ENCODE results near the gene EMP3. TPM values are rescaled to one million over a fixed set of nuclear protein-coding genes. Genes with fewer than 3 reads are reported as not detected.

Gene EMP3
- total and polyA plus RNA-seq, 2 experiments from 2014 or later, result 68.4 to 381 TPM

- Histone ChIP-seq H4K20me1 (ENCODE audit: insufficient read depth, poor library complexity, severe bottlenecking) (no peaks in the 10 kb centered on the region), H2AFZ (no peak overlapping the region), H3K79me2 (no peaks in the 10 kb centered on the region), H3K9me3 (ENCODE audit: low read depth) (no peaks in the 10 kb centered on the region), H3K27ac (no peak overlapping the region), H3K27me3 (no peaks in the 10 kb centered on the region), H3K4me1 (ENCODE audit: insufficient read depth) (no peaks in the 10 kb centered on the region), H3K9me2 (replicated peaks; ENCODE audit: insufficient read depth) (no peaks in the 10 kb centered on the region), H3K36me3 (replicated peaks; ENCODE audit: insufficient read depth, low read depth) (no peaks in the 10 kb centered on the region), H3K4me2 (no peak overlapping the region), H3K4me3 (no peak overlapping the region)
- DNase-seq (ENCODE audit: low spot score), result no peak
- 92% methylated on average over 11 of the region's 11 CpGs for WGBS (ENCODE audit: low lambda C conversion rate, missing lambda C conversion rate)
- no peak for TF ChIP-seq EZH2 (IDR thresholded peaks at IDR 0.05; ENCODE audit: borderline replicate concordance)
- no peak for TF ChIP-seq CTCF (IDR thresholded peaks at IDR 0.05; ENCODE audit: poor library complexity)
- TF ChIP-seq EZH2phosphoT487 (IDR thresholded peaks at IDR 0.05; ENCODE audit: low read depth, severe bottlenecking, unreplicated experiment), result no peak
These were observed 15.6 kb downstream of the EMP3 start for GRCh38 chr19:48340995-48341394.

- Histone ChIP-seq H3K36me3 (replicated peaks; ENCODE audit: insufficient read depth, low read depth) (no peaks in the 10 kb centered on the region), H3K9me2 (replicated peaks; ENCODE audit: insufficient read depth) (no peaks in the 10 kb centered on the region), H3K9me3 (ENCODE audit: low read depth) (no peaks in the 10 kb centered on the region), H3K27ac (no peak overlapping the region), H3K27me3 (no peaks in the 10 kb centered on the region), H3K4me1 (ENCODE audit: insufficient read depth) (no peaks in the 10 kb centered on the region), H3K4me3 (no peak overlapping the region), H4K20me1 (ENCODE audit: insufficient read depth, poor library complexity, severe bottlenecking) (no peaks in the 10 kb centered on the region), H3K4me2 (no peak overlapping the region), H2AFZ (no peak overlapping the region), H3K79me2 (no peaks in the 10 kb centered on the region)
- no peak for DNase-seq (ENCODE audit: low spot score)
- whole genome bisulfite sequencing (ENCODE audit: low lambda C conversion rate, missing lambda C conversion rate), result 93% methylated on average over 9 of the region's 10 CpGs
- no peak for TF ChIP-seq EZH2 (IDR thresholded peaks at IDR 0.05; ENCODE audit: borderline replicate concordance)
- no peak for TF ChIP-seq CTCF (IDR thresholded peaks at IDR 0.05; ENCODE audit: poor library complexity)
- no peak for TF ChIP-seq EZH2phosphoT487 (IDR thresholded peaks at IDR 0.05; ENCODE audit: low read depth, severe bottlenecking, unreplicated experiment)
These were observed 16.4 kb downstream of the EMP3 start for GRCh38 chr19:48341515-48342413.

GRCh38 chr19:48342414-48342738 lies 17.0 kb downstream of the EMP3 start:
- TF ChIP-seq EZH2 (IDR thresholded peaks at IDR 0.05; ENCODE audit: borderline replicate concordance) (no peak), EZH2phosphoT487 (IDR thresholded peaks at IDR 0.05; ENCODE audit: low read depth, severe bottlenecking, unreplicated experiment) (no peak), CTCF (IDR thresholded peaks at IDR 0.05; ENCODE audit: poor library complexity) (no peak)
- Histone ChIP-seq H3K36me3 (replicated peaks; ENCODE audit: insufficient read depth, low read depth) (no peaks in the 10 kb centered on the region), H2AFZ (no peak overlapping the region), H3K4me2 (no peak overlapping the region), H3K4me1 (ENCODE audit: insufficient read depth) (no peaks in the 10 kb centered on the region), H3K9me2 (replicated peaks; ENCODE audit: insufficient read depth) (no peaks in the 10 kb centered on the region), H3K79me2 (no peaks in the 10 kb centered on the region), H3K4me3 (no peak overlapping the region), H3K27me3 (no peaks in the 10 kb centered on the region), H3K9me3 (ENCODE audit: low read depth) (no peaks in the 10 kb centered on the region), H4K20me1 (ENCODE audit: insufficient read depth, poor library complexity, severe bottlenecking) (no peaks in the 10 kb centered on the region), H3K27ac (no peak overlapping the region)
- WGBS (ENCODE audit: low lambda C conversion rate, missing lambda C conversion rate), result 95% methylated on average over 15 of the region's 20 CpGs
- DNase-seq (ENCODE audit: low spot score), result no peak
